CD14-positive monocyte (primary cell): ENCODE measurements around the gene MGAT4C. TPM values are rescaled to one million over a fixed set of nuclear protein-coding genes. Genes with fewer than 3 reads are reported as not detected.

ENCODE experiments used
- DNase-seq, 3 donors: peaks; one replicate each; pipeline ENCODE4 v3.0.0-alpha.2; 2011 to 2022
- H2AFZ ChIP-seq: 2 replicates; pipeline ENCODE4 v1.6.0; 2012; ENCODE audit warnings: mild to moderate bottlenecking, low read depth, low read length, inconsistent platforms; ENCODE audit not compliant: insufficient read depth, poor library complexity, severe bottlenecking
- H3K27ac ChIP-seq, 2 donors: 1 replicate in 1 of 2; 2 replicates in 1 of 2; pipeline ENCODE4 v1.5.1; 2012 to 2013; ENCODE audit warnings: low read length in 2 of 2, control low read depth in 1 of 2, inconsistent platforms in 1 of 2, low read depth in 1 of 2, mild to moderate bottlenecking in 1 of 2
- H3K27me3 ChIP-seq, 2 donors: one replicate each; pipeline versions ENCODE4 v1.6.0 to v1.6.1; 2011 to 2013; ENCODE audit warnings: low read length in 2 of 2; ENCODE audit not compliant: control insufficient read depth in 2 of 2, insufficient read depth in 2 of 2
- H3K36me3 ChIP-seq, 2 donors: replicated peaks in 1 of 2; 1 replicate in 1 of 2; 2 replicates in 1 of 2; pipeline versions ENCODE4 v1.5.1 to v1.6.1; 2012 to 2013; ENCODE audit warnings: low read length in 2 of 2, control low read depth in 1 of 2, inconsistent platforms in 1 of 2, mild to moderate bottlenecking in 1 of 2; ENCODE audit not compliant: insufficient read depth in 2 of 2, control insufficient read depth in 1 of 2
- H3K4me1 ChIP-seq, 2 donors: 1 replicate in 1 of 2; 2 replicates in 1 of 2; pipeline versions ENCODE4 v1.5.1 to v1.6.1; 2012 to 2013; ENCODE audit warnings: low read length in 2 of 2, control low read depth in 1 of 2, inconsistent platforms in 1 of 2, mild to moderate bottlenecking in 1 of 2, moderate library complexity in 1 of 2; ENCODE audit not compliant: insufficient read depth in 2 of 2, control insufficient read depth in 1 of 2
- H3K4me2 ChIP-seq: replicated peaks from 2 replicates; pipeline ENCODE3; 2012; ENCODE audit warnings: low read length, moderate library complexity, mild to moderate bottlenecking; ENCODE audit not compliant: poor library complexity, severe bottlenecking; ENCODE audit errors: extremely low read depth
- H3K4me3 ChIP-seq, 3 experiments: fragments of 200-600 bp in 1 of 3; sonication (generic) in 1 of 3; replicated peaks in 1 of 3; 1 replicate in 2 of 3; 2 replicates in 1 of 3; pipeline ENCODE4 v1.5.1; 2011 to 2013; ENCODE audit warnings: low read length in 3 of 3, mild to moderate bottlenecking in 3 of 3, control low read depth in 2 of 3, low read depth in 2 of 3, inconsistent platforms in 1 of 3, moderate library complexity in 1 of 3
- H3K79me2 ChIP-seq: 2 replicates; pipeline ENCODE4 v1.6.0; 2012; ENCODE audit warnings: mild to moderate bottlenecking, control low read depth, inconsistent platforms, low read length, moderate library complexity; ENCODE audit not compliant: insufficient read depth
- H3K9ac ChIP-seq: 2 replicates; pipeline ENCODE4 v1.6.0; 2017; ENCODE audit warnings: low read length, mild to moderate bottlenecking; ENCODE audit not compliant: insufficient read depth, poor library complexity, severe bottlenecking
- H3K9me3 ChIP-seq, 2 donors: replicated peaks in 1 of 2; 1 replicate in 1 of 2; 2 replicates in 1 of 2; pipeline versions ENCODE4 v1.5.1 to v1.6.1; 2012 to 2013; ENCODE audit warnings: low read length in 2 of 2, control low read depth in 1 of 2; ENCODE audit not compliant: control insufficient read depth in 1 of 2, insufficient read depth in 1 of 2
- H4K20me1 ChIP-seq: 2 replicates; pipeline ENCODE4 v1.6.0; 2012; ENCODE audit warnings: mild to moderate bottlenecking, low read length, control low read depth, moderate library complexity; ENCODE audit not compliant: insufficient read depth
- H3K27ac Mint-ChIP-seq, 7 donors: one replicate each; pipeline ENCODE4 v1.8.0; 2020; ENCODE audit warnings: mild to moderate bottlenecking in 7 of 7, mixed read lengths in 7 of 7, moderate library complexity in 6 of 7, inconsistent platforms in 2 of 7
- H3K27me3 Mint-ChIP-seq, 3 donors: one replicate each; pipeline ENCODE4 v1.8.0; 2021 to 2022; ENCODE audit warnings: low read depth in 3 of 3, mild to moderate bottlenecking in 3 of 3, mixed read lengths in 3 of 3, moderate library complexity in 3 of 3, inconsistent platforms in 1 of 3
- H3K36me3 Mint-ChIP-seq, 2 donors: one replicate each; pipeline ENCODE4 v1.8.0; 2020; ENCODE audit warnings: mixed read lengths in 2 of 2, inconsistent platforms in 1 of 2, mild to moderate bottlenecking in 1 of 2
- H3K4me1 Mint-ChIP-seq: one replicate; pipeline ENCODE4 v1.8.0; 2020; ENCODE audit warnings: mild to moderate bottlenecking, mixed read lengths
- H3K4me3 Mint-ChIP-seq, 2 donors: one replicate each; pipeline ENCODE4 v1.8.0; 2020; ENCODE audit warnings: mild to moderate bottlenecking in 2 of 2, mixed read lengths in 2 of 2, moderate library complexity in 1 of 2
- H3K9me3 Mint-ChIP-seq, 7 donors: one replicate each; pipeline ENCODE4 v1.8.0; 2020 to 2022; ENCODE audit warnings: mixed read lengths in 7 of 7, mild to moderate bottlenecking in 6 of 7, moderate library complexity in 6 of 7, inconsistent platforms in 2 of 7
- WGBS: methylation state at CpG from one replicate; pipeline ENCODE4 v1.1.5; 2013; ENCODE audit warnings: missing lambda C conversion rate; ENCODE audit not compliant: insufficient coverage; 5-methylcytosine and 5-hydroxymethylcytosine counted together
- intact Hi-C, 2 donors: fragments of 100-400 bp; cut with micrococcal nuclease; formaldehyde crosslinking; loops; one replicate each; pipeline versions ENCODE4 v1.15.0 to v1.15.1; 2023
- polyA plus RNA-seq, 3 donors: library from polyadenylated mRNA; depleted of rRNA in 1 of 3; unstranded in 2 of 3; stranded (reverse) in 1 of 3; fragments of 300-500 nt in 2 of 3; fragments of >200 nt in 1 of 3; fragmentation: Illumina TruSeq in 2 of 3; gene quantifications; 1 replicate in 2 of 3; 2 replicates in 1 of 3; pipeline ENCODE4 v1.2.3, GENCODE V29; 2012 to 2021
- TF ChIP-seq, protein P1 (sequence below): fragments of 200-600 bp; IDR thresholded peaks from one replicate; pipeline ENCODE4 v1.8.0; 2022; ENCODE audit warnings: antibody characterized with exemption, mild to moderate bottlenecking

The MGAT4C gene
- polyA plus RNA-seq, 3 donors = not detected

DNA sequence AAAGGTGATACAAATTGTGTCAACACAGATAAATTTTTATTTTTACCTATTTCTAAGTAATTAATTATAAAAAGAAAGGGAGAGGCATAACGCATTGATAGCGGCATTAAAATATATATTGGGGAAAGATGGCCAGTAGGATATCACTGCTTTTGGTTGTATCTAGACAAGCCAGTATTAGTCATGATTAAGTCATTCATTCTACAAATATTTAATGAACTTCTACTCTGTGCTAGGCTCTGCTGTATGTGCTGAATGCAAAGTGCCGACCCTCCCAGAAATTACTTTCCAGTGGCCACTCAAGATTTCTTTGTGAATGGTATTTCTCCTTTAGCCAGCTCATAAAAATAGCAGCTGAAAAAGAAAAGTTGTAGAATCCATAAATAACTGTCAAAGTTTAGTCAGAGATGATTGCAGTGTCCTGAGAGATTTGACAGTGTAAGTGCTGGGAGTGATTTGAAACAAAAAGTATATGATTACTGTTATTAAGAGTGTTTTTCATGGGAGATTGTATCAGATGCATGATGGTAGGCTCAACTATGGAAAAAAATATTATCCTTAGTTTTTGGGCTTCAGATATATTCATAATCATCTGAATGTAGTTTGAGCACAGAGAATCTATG, 133.2 kb downstream of the MGAT4C start:
- peaks cover 0 to 3% (median 0%) of the 10 kb centered on the region in 7 donors for H3K9me3 Mint-ChIP-seq
- no peaks in the 10 kb centered on the region for H3K27me3 ChIP-seq
- H3K27ac Mint-ChIP-seq = no peak overlapping the region
- TF ChIP-seq, protein P1, sequence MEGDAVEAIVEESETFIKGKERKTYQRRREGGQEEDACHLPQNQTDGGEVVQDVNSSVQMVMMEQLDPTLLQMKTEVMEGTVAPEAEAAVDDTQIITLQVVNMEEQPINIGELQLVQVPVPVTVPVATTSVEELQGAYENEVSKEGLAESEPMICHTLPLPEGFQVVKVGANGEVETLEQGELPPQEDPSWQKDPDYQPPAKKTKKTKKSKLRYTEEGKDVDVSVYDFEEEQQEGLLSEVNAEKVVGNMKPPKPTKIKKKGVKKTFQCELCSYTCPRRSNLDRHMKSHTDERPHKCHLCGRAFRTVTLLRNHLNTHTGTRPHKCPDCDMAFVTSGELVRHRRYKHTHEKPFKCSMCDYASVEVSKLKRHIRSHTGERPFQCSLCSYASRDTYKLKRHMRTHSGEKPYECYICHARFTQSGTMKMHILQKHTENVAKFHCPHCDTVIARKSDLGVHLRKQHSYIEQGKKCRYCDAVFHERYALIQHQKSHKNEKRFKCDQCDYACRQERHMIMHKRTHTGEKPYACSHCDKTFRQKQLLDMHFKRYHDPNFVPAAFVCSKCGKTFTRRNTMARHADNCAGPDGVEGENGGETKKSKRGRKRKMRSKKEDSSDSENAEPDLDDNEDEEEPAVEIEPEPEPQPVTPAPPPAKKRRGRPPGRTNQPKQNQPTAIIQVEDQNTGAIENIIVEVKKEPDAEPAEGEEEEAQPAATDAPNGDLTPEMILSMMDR = no peak
- H3K4me2 ChIP-seq = no peak overlapping the region
- intact Hi-C loops = no loop called here
- no peaks in the 10 kb centered on the region for H3K36me3 Mint-ChIP-seq
- no peak overlapping the region for H2AFZ ChIP-seq
- no CpG with 5 or more reads among the region's 3 CpGs for whole genome bisulfite sequencing
- H3K27ac ChIP-seq = no peak overlapping the region
- no peaks in the 10 kb centered on the region for H3K4me1 ChIP-seq
- no peak overlapping the region for H3K4me3 Mint-ChIP-seq
- DNase-seq = no peak
- H3K27me3 Mint-ChIP-seq = peaks cover 0 to 2% (median 0%) of the 10 kb centered on the region in 3 donors
- H3K9me3 ChIP-seq = no peaks in the 10 kb centered on the region
- H3K36me3 ChIP-seq = no peaks in the 10 kb centered on the region
- H3K79me2 ChIP-seq = no peaks in the 10 kb centered on the region
- H3K4me1 Mint-ChIP-seq = no peaks in the 10 kb centered on the region
- no peak overlapping the region for H3K9ac ChIP-seq
- no peak overlapping the region for H3K4me3 ChIP-seq
- H4K20me1 ChIP-seq = no peaks in the 10 kb centered on the region

DNA sequence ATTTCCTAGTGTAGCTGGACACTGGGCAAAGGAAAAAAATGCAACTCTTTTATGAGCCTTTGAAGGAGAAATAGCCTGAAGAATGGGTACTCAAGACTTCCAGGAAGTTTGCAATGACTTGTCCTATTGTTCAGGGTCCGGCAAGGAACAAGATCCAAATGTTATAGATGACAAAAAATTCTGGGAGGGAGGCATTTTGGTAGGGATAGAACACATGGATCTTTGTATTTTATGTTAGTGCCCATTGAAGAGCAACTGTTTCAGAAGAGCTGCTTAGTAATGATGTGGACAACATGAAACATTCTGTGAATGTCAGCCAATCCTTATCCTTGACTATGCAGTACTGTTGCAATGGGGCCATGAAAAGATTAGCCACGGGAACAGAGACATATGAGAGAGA, 138.0 kb downstream of the MGAT4C start:
- no peaks in the 10 kb centered on the region for H4K20me1 ChIP-seq
- no peaks in the 10 kb centered on the region for H3K4me1 ChIP-seq
- H3K9ac ChIP-seq = no peak overlapping the region
- H3K36me3 ChIP-seq = no peaks in the 10 kb centered on the region
- no peaks in the 10 kb centered on the region for H3K79me2 ChIP-seq
- Mint-ChIP-seq H3K27me3 (peaks cover 0 to 2% (median 0%) of the 10 kb centered on the region in 3 donors), H3K36me3 (no peaks in the 10 kb centered on the region), H3K9me3 (peaks cover 0 to 3% (median 0%) of the 10 kb centered on the region in 7 donors), H3K27ac (no peak overlapping the region), H3K4me3 (no peak overlapping the region), H3K4me1 (no peaks in the 10 kb centered on the region)
- H3K9me3 ChIP-seq = no peaks in the 10 kb centered on the region
- intact Hi-C loops = no loop called here
- no peak overlapping the region for H3K4me3 ChIP-seq
- H3K4me2 ChIP-seq = no peak overlapping the region
- no peak for DNase-seq
- H2AFZ ChIP-seq = no peak overlapping the region
- H3K27me3 ChIP-seq = no peaks in the 10 kb centered on the region
- 81% methylated on average over 2 of the region's 2 CpGs for WGBS
- TF ChIP-seq, protein P1 = no peak
- H3K27ac ChIP-seq = no peak overlapping the region
